Activated CD4-positive, alpha-beta T cell treated with anti-CD3 and anti-CD28 coated beads, Interleukin-2, Interleukin-6, amounts not matched to agents 100 ng/mL and 50 ng/mL, durations not matched to agents 16 hours and 8 hours (primary cell): ENCODE results near the gene TEX35.

ENCODE experiments used
- DNase-seq: peaks from one replicate; pipeline ENCODE4 v3.0.0-alpha.2; 2020

The TEX35 gene

GRCh38 chr1:178512566-178513277 is at the start of gene TEX35:
Gene TEX35 (plus strand): TSS chr1:178513109. CDS start chr1:178513189, 80 bp downstream.
- no peak for DNase-seq

DNA sequence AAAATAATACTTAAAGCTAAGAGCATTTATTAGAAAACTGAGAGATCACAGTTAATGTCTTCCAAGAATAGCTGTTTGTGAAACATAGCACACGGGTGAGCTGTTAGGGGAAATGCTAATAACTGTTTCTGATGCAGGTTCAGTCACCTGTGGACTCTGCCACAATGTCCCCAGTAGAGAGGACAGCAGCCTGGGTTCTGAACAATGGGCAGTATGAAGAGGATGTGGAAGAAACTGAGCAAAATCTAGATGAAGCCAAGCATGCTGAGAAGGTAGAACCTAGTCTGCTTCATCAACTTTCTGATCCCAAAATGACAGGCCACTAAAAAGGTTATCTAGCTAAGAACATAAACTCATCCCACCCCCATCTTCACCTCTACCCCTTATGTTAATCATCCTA is 48.8 kb upstream of the TEX35 start:
- DNase-seq: no peak

- DNase-seq: no peak
These were observed 48.3 kb upstream of the TEX35 start for GRCh38 chr1:178464566-178464965.

DNA sequence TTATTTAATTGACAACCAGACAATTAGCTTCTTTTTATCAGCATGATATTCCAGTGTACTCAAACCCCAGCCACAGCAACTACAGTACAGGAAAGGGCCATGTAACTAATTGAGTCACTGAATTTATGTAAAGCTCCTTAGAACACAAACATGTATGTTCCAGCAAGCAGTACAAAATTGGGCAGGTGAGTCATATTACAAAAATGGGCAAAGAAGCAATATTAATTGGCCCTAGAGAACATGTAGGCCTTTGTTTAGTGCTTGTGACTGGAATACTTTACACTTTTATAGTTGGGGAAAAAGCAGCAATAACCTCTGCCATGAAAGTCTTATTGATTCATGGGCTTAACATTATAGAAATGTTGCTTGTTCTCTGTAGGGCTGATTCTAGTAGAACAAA is 47.9 kb upstream of the TEX35 start:
- DNase-seq: no peak

- no peak for DNase-seq
These were observed 45.1 kb upstream of the TEX35 start for GRCh38 chr1:178467837-178468236.

- DNase-seq: no peak
These were observed 42.4 kb upstream of the TEX35 start for GRCh38 chr1:178470411-178470960.

- no peak for DNase-seq
These were observed 40.4 kb upstream of the TEX35 start for GRCh38 chr1:178472531-178472930.

DNA sequence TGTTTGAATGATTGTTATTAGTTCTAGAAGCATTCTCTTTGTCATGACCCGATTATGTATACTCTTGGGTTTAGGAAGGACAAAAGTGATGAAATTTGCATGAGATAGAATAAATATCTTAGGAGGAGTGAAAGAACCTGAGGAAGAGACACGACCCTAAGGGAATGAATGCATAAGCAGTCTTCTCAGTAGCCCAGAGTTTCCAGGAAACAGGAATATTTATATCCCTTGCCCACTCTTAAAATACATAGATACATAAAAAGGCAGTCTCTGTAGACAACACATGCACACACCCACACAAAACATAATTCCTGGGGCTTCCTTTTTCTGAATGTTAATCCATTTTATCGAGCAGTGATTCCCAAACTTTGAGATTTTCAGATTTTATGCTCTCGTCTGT is 35.5 kb upstream of the TEX35 start:
- DNase-seq: no peak

DNA sequence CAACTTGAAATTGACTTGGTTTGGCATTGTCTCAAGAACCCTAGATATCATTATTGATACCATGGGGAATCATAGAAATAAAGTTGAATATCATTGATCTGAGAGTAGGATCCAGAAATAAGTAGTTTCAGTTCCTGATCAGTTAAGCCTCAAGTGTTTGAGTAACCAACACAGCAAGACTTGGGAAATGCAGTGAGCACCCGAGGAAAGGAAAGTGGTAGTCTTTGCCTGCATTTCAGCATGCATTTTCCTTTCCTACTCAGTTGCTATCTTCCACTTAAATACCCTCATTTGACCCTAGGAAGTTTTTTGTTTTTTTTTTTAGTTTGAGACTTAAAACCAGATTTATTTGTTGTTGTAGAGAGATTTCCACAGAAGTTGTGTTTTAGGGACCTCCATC is 35.1 kb upstream of the TEX35 start:
- DNase-seq: no peak

- no peak for DNase-seq
These were observed 29.5 kb upstream of the TEX35 start for GRCh38 chr1:178483251-178483957.

DNA sequence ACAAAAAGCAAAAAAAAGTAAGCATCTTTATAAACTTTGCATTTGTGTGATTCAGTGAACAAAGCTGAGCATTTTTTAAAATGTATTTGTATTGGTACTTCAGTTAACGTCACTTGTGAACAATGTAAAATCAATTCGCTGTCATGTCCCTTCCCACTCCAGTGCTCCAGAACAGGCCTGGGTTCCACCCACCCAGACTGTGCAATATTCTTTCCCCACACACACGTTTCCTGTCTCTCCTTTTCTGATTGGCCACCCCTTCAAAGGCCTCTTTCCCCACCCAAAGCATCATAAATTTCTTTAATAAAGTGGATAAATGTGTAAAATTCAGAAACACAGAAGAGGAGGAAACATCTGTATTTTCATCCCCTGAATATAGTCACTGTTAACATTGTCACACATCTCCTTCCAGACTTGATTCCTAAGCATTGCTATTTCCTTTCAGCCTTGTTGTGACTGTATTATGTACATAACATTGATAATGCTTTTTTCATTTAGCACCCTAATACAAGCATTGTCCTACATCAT is 28.1 kb upstream of the TEX35 start:
- DNase-seq: no peak

- no peak for DNase-seq
These were observed 27.3 kb upstream of the TEX35 start for GRCh38 chr1:178485541-178485981.

- no peak for DNase-seq
These were observed 26.5 kb upstream of the TEX35 start for GRCh38 chr1:178486100-178487069.

DNA sequence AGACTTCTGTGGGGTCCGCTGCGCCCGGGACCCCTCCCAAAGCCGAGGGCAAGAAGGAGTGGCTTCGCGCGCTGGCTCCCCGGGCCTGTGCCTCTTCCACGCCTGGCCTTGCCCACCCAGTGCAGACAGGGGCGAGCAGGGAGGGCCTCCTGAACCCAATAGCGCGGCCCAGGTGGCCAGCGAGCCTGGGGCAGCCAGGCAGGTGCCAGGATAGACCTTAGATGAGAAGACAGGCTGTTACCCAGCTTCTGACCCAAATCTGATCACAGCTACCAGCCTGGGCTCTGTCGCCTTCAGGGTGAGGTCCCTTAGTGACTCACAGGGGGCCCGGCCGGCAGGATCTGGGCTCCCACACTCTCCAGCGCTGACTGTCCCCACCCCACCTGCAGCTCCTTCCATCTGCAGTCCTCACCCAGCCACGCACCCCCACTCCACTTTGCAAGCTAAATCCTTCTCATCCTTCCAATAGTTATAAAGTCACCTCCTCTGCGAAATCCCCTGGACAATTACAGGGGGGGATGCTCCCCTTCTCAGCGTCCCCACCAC is 25.8 kb upstream of the TEX35 start:
- no peak for DNase-seq

DNA sequence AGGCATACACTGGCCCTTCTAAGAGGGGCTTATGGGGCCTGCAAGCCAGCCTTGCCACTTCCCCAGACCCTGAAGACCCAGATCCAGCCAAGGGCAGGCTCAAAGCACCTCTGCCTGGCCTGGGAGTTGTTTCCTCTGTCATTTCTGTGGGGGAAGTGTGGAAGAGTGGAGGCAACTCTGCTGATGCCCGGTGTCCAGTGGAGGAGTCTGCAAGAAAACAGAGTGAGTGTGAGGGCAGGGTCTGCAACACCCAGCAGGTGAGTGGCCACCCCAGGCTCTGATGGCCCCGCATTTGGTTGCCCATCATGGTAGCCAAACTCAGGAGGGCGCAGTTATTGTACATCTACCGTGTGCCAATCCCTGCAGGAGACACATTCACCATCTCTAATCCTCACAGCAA is 24.5 kb upstream of the TEX35 start:
- DNase-seq: no peak

- DNase-seq: no peak
These were observed 23.5 kb upstream of the TEX35 start for GRCh38 chr1:178489399-178489798.

DNA sequence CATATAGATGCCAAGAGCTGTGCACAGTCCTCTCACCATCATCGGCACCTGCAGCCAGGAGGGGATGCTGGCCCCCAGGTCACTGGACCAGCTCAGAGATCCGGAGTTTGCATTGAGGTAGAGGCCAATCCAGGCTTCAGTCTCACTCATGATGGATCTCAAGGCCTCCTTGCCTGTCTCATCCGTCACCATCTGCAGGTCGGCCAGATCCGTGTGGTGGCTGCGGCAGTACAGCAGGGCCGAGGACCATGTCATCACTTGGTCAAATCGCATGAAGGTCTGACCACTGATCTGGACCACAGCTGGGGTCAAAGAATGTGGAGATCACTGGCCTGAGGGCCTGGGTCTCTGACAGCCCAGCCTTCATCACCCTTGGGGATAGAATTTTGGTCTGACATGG is 22.8 kb upstream of the TEX35 start:
- DNase-seq: no peak

DNA sequence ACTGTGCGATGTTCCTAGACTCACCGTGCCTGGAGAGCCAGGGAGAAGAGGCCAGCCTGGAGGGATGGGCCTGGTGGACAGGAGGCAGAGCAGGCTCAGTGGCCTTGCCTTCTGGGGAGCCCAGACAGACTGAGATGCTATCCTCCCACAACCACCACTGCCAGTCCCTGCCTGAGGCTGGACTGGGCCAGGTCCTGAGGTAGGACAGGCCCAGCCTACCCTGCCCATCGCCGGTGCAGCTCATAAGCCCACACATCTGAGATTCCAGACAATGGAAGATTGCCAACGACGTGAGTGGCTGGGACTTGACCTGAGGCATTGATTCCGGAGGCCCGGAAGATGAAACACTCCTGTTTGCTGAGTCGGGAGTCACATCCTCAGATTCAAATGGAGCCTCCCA is 21.9 kb upstream of the TEX35 start:
- no peak for DNase-seq

GRCh38 chr1:178491721-178492120 is 21.2 kb upstream of the TEX35 start:
- DNase-seq: no peak

GRCh38 chr1:178492341-178492740 is 20.6 kb upstream of the TEX35 start:
- no peak for DNase-seq

DNA sequence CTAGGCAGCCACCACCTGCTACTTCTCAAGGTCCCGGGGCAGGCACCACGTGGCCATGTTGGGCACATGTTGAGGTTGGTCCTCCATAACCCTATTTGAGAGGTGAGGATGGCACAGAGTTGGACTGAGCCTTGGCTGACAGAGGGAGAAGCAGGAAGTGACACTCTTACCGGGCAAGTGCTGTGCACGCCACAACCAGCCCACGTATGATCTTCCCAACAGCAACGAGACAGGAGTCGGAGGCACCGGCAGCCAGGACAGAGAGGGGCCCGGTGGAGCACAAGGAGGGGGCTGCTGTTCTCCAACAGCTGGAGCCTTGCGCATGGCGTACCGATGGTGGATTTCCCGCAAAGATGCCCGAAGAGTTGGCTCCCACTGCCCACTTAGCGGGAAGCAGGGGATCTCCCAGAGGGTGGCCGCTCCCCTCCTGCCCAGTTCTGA is 19.6 kb upstream of the TEX35 start:
- no peak for DNase-seq

- no peak for DNase-seq
These were observed 18.3 kb upstream of the TEX35 start for GRCh38 chr1:178494569-178494971.
